Stimulated activated naive B cell treated with anti-CD40 and anti-IgM and Interleukin-4, amounts not matched to agents 10 μg/mL and 1 μg/mL and 100 μg/mL, for 72 hours (primary cell): ENCODE measurements around the gene EFNA4.
"Not testable (repeated sequence)": the region's sequence is repeated elsewhere in the genome, so short reads cannot be mapped to it uniquely, and the experiment has no call there.

ENCODE experiments used
- ATAC-seq, 2 donors: fragments of 150-1000 bp; cut with Tn5 transposase; replicated peaks; 2 replicates each; pipeline ENCODE4 v1.10.0; 2021; ENCODE audit warnings: moderate library complexity in 1 of 2
- DNase-seq: peaks from one replicate; pipeline ENCODE4 v3.0.0; 2021
- H3K27ac Mint-ChIP-seq: one replicate; pipeline ENCODE4 v1.8.0; 2022; ENCODE audit warnings: mild to moderate bottlenecking, mixed read lengths
- H3K27me3 Mint-ChIP-seq, 2 donors: one replicate each; pipeline ENCODE4 v1.8.0; 2022; ENCODE audit warnings: mixed read lengths in 2 of 2
- H3K36me3 Mint-ChIP-seq, 2 donors: one replicate each; pipeline ENCODE4 v1.8.0; 2022; ENCODE audit warnings: mixed read lengths in 2 of 2, mild to moderate bottlenecking in 1 of 2
- H3K4me1 Mint-ChIP-seq, 2 donors: one replicate each; pipeline ENCODE4 v1.8.0; 2022; ENCODE audit warnings: mixed read lengths in 2 of 2, mild to moderate bottlenecking in 1 of 2
- H3K4me3 Mint-ChIP-seq, 2 donors: one replicate each; pipeline ENCODE4 v1.8.0; 2022; ENCODE audit warnings: mild to moderate bottlenecking in 2 of 2, mixed read lengths in 2 of 2, moderate library complexity in 1 of 2
- H3K9me3 Mint-ChIP-seq, 2 donors: one replicate each; pipeline ENCODE4 v1.8.0; 2022; ENCODE audit warnings: mixed read lengths in 2 of 2, mild to moderate bottlenecking in 1 of 2

Gene EFNA4

GRCh38 chr1:155110826-155111225, 47.3 kb downstream of the EFNA4 start:
- Mint-ChIP-seq H3K27ac (no peak overlapping the region), H3K4me1 (no peaks in the 10 kb centered on the region), H3K36me3 (no peaks in the 10 kb centered on the region), H3K4me3 (no peak overlapping the region), H3K9me3 (no peaks in the 10 kb centered on the region), H3K27me3 (no peaks in the 10 kb centered on the region)
- ATAC-seq (no peak), DNase-seq (no peak)

- H3K36me3 Mint-ChIP-seq: no peaks in the 10 kb centered on the region
- DNase-seq (no peak), ATAC-seq (no peak)
- no peak overlapping the region for H3K4me3 Mint-ChIP-seq
- H3K27me3 Mint-ChIP-seq: peaks cover 13 to 15% of the 10 kb centered on the region in 2 donors
- no peaks in the 10 kb centered on the region for H3K9me3 Mint-ChIP-seq
- H3K4me1 Mint-ChIP-seq: no peaks in the 10 kb centered on the region
- no peak overlapping the region for H3K27ac Mint-ChIP-seq
These were observed 50.0 kb downstream of the EFNA4 start for GRCh38 chr1:155113450-155113980.

GRCh38 chr1:155116113-155116764, 52.7 kb downstream of the EFNA4 start:
- Mint-ChIP-seq H3K27ac (no peak overlapping the region), H3K4me1 (no peaks in the 10 kb centered on the region), H3K4me3 (no peak overlapping the region), H3K36me3 (no peaks in the 10 kb centered on the region), H3K9me3 (no peaks in the 10 kb centered on the region), H3K27me3 (peaks cover 17 to 18% of the 10 kb centered on the region in 2 donors)
- DNase-seq (no peak), ATAC-seq (no peak)

GRCh38 chr1:155117610-155118009, 54.1 kb downstream of the EFNA4 start:
- no peak for ATAC-seq
- peaks cover 17 to 19% of the 10 kb centered on the region in 2 donors for H3K27me3 Mint-ChIP-seq
- H3K9me3 Mint-ChIP-seq: no peaks in the 10 kb centered on the region
- H3K4me1 Mint-ChIP-seq: no peaks in the 10 kb centered on the region
- no peaks in the 10 kb centered on the region for H3K36me3 Mint-ChIP-seq
- no peak overlapping the region for H3K4me3 Mint-ChIP-seq
- DNase-seq: no peak
- H3K27ac Mint-ChIP-seq: no peak overlapping the region

GRCh38 chr1:155118090-155118489, 54.5 kb downstream of the EFNA4 start:
- H3K9me3 Mint-ChIP-seq, H3K4me3 Mint-ChIP-seq, DNase-seq, H3K4me1 Mint-ChIP-seq, H3K27ac Mint-ChIP-seq, ATAC-seq, H3K36me3 Mint-ChIP-seq: not testable (repeated sequence)
- H3K27me3 Mint-ChIP-seq: peaks cover 17 to 19% of the 10 kb centered on the region in 2 donors
